GM19452 (cell line): ENCODE data around the gene CDA.

Experiments used
- ATAC-seq: cut with Tn5 transposase; IDR thresholded peaks from one replicate; pipeline ENCODE4 v1.9.1; 2021; ENCODE audit not compliant: unreplicated experiment

The CDA gene

GRCh38 chr1:20648438-20648837 lies 59.5 kb downstream of the CDA start:
- ATAC-seq = no peak

GRCh38 chr1:20648946-20649345 lies 60.0 kb downstream of the CDA start:
- no peak for ATAC-seq

- ATAC-seq = no peak
Observed at GRCh38 chr1:20652300-20652699, 63.4 kb downstream of the CDA start.

GRCh38 chr1:20654104-20654690 lies 65.3 kb downstream of the CDA start:
- no peak for ATAC-seq

GRCh38 chr1:20657024-20657423 lies 68.1 kb downstream of the CDA start:
- no peak for ATAC-seq

GRCh38 chr1:20658166-20658915 lies 69.4 kb downstream of the CDA start:
- ATAC-seq = no peak

- ATAC-seq = no peak
Observed at GRCh38 chr1:20660363-20660762, 71.5 kb downstream of the CDA start.

GRCh38 chr1:20660847-20661206 lies 71.9 kb downstream of the CDA start:
- peak; percentile 17 for ATAC-seq

GRCh38 chr1:20661207-20662109 lies 72.6 kb downstream of the CDA start, which contains the start of gene DDOST:
Gene DDOST (minus strand): TSS chr1:20661369. CDS start chr1:20661350, 19 bp downstream.
- ATAC-seq = peak; percentile 93

- ATAC-seq = no peak
Observed at GRCh38 chr1:20662110-20662475, 73.2 kb downstream of the CDA start.

- no peak for ATAC-seq
Observed at GRCh38 chr1:20663365-20663764, 74.5 kb downstream of the CDA start.

GRCh38 chr1:20663969-20664715 lies 75.2 kb downstream of the CDA start:
- no peak for ATAC-seq

- ATAC-seq = no peak
Observed at GRCh38 chr1:20665726-20666125, 76.8 kb downstream of the CDA start.

GRCh38 chr1:20666146-20666545 lies 77.2 kb downstream of the CDA start:
- no peak for ATAC-seq

- ATAC-seq = no peak
Observed at GRCh38 chr1:20666804-20667203, 77.9 kb downstream of the CDA start.
